ENCODE results near the gene UNC5C.

DNA sequence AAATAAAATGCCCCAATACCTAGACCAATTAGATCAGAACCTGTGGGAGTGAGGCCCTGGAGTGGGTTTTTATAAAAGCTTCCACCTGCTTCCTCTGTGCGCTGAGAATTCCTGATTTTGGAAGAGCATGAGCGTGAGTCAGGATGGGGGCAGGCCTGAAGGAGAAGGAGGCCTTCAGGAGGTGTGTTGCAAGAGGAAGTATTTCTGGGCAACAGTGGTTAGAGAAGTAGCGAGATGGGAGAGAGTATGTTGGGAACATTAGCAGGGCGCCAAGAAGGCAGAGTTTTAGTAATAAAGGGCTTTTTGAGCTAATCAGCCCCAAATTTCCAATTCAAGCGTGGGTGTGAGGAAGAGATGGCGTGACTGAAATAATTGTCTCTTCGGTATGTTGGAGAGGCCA, 349.8 kb downstream of the UNC5C start:
- TF ChIP-seq, protein P1, sequence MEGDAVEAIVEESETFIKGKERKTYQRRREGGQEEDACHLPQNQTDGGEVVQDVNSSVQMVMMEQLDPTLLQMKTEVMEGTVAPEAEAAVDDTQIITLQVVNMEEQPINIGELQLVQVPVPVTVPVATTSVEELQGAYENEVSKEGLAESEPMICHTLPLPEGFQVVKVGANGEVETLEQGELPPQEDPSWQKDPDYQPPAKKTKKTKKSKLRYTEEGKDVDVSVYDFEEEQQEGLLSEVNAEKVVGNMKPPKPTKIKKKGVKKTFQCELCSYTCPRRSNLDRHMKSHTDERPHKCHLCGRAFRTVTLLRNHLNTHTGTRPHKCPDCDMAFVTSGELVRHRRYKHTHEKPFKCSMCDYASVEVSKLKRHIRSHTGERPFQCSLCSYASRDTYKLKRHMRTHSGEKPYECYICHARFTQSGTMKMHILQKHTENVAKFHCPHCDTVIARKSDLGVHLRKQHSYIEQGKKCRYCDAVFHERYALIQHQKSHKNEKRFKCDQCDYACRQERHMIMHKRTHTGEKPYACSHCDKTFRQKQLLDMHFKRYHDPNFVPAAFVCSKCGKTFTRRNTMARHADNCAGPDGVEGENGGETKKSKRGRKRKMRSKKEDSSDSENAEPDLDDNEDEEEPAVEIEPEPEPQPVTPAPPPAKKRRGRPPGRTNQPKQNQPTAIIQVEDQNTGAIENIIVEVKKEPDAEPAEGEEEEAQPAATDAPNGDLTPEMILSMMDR (optimal IDR thresholded peaks at IDR 0.05 in 1 of 3, IDR thresholded peaks at IDR 0.05 in 1 of 3, conservative IDR thresholded peaks at IDR 0.05 in 1 of 3; ENCODE audit: extremely low read depth in 1 of 3, insufficient read depth in 2 of 3, low read length in 3 of 3) = no peak
- no peak for TF ChIP-seq EZH2 (IDR thresholded peaks at IDR 0.05; ENCODE audit: low read length)

Measured in keratinocyte (primary cell).